HT1080 (cell line): ENCODE measurements around the gene ATRAID. TPM values are rescaled to one million over a fixed set of nuclear protein-coding genes. Genes with fewer than 3 reads are reported as not detected.
"Not testable (repeated sequence)": the region's sequence is repeated elsewhere in the genome, so short reads cannot be mapped to it uniquely, and the experiment has no call there.

ENCODE experiments used
- DNase-seq: peaks from one replicate; pipeline ENCODE4 v3.0.0-alpha.2; 2015; ENCODE audit warnings: low read depth
- total RNA-seq: library from RNA; depleted of rRNA; stranded (reverse); fragments of >200 nt; shearing (Covaris generic); gene quantifications from 2 replicates; pipeline ENCODE4 v1.2.3, GENCODE V29; 2014

Gene ATRAID
- total RNA-seq, 1 experiment from 2014 or later: 132 TPM

DNA sequence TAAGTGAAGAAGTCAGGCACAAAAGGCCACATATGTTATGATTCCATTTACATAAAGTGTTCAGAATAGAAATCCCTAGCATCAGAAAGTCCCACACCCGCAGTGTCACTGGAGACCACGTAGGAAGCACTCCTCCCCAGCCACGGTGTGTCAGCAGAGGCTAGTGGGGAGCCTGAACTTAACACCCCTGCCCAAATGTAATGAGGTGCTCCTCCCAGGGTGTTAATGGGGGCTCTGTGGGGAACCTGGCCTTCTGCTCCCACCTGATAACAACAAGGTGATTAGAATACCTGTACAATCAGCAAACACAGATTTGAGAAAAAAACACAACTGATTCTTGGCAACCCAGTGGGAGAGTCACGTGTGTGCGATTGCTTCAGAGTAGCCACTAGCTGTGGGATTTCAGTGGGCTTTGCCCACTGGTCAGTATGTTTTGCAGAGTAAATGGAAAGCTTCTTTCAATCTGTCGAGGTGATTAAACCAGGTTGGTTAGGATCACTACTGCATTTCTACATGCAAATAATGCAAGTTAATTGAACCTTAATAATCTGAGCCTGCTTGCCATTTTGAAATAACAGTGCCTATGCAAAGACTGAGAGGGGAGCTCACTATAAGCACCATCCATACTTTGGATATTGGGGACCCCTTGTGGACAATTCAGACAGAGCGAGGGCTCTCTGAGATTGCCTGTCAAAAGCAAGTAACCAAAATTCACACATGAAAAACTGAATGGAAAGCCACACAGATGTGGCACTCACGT, 20.6 kb upstream of the ATRAID start:
- DNase-seq: peak; percentile 66

DNA sequence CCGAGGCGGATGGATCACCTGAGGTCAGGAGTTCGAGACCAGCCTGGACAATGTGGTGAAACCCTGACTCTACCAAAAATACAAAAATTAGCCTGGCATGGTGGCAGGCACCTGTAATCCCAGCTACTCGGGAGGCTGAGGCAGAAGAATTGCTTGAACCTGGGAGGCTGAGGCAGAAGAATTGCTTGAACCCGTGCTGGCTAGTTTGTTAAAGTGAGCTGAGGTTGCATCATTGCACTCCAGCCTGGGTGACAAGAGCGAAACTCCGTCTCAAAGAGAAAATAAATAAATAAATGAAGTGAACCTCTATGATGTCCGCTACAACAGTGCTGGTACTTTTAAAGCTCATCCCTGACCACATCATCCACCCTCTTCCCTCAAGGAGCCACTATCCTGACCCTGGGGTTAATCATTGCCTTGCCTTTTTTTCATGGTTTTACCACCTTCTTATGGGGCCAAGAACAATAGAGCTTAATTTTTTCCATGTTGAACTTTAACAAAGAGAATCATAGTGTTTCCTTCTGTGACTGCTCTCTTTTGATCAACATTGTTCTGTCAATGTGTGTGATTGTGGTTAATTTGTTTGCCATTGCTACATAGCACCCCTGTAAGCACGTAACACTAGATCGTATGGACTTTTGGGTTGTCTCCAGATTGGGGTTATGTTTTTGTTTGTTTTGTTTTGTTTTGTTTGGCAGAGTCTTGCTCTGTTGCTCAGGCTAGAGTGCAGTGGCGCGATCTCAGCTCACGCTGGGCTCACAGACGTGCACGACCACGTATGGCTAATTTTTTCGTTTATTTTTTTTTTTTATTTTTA, 17.1 kb upstream of the ATRAID start:
- DNase-seq: no peak

DNA sequence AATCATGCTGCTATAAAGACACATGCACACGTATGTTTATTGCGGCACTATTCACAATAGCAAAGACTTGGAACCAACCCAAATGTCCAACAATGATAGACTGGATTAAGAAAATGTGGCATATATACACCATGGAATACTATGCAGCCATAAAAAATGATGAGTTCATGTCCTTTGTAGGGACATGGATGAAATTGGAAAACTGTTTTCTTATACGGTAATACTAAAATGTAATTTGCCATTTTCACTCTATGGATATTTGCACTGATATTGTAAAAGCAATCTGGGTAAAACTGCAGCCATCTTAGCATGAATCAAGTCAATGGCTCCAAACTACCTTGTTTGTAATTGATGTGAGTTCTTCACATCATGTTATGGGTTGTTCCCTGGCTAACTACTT, 16.0 kb upstream of the ATRAID start:
- DNase-seq: not testable (repeated sequence)

DNA sequence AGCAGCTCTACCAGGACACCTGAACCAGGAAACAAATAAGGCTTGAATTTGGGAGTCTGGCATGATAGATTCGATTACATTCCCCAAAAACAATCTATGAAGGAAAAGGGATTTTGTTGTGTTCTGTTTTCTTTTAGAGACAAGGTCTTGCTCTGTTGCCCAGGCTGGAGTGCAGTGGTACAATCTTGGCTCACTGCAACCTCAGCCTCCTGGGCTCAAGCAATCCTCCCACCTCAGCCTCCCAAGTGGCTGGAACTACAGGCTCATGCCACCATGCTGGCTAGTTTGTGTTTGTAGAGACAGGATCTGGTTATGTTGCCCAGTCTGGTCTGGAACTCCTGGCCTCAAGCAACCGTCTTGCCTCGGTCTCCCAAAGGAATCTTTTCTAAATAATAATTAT, 13.8 kb upstream of the ATRAID start:
- not testable (repeated sequence) for DNase-seq

DNA sequence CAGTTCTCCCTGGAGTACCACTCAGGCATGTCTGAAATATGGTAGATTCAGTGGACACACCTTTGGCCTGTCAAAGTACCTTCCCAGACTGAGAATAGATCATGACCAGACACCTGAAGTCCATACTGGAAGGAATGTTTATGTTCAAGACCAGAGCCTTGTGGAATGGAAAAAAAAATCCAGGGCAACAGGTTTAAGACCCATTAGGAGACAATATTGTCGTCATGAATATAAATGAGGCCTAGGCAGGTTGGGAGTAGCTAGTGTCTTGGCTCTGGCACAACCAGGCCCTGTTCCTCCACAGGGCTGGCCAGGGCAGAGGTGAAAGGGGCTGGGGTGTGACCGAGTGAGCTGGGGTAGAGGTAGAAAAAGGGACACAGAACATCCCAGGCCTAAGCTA, 13.2 kb upstream of the ATRAID start:
- no peak for DNase-seq

DNA sequence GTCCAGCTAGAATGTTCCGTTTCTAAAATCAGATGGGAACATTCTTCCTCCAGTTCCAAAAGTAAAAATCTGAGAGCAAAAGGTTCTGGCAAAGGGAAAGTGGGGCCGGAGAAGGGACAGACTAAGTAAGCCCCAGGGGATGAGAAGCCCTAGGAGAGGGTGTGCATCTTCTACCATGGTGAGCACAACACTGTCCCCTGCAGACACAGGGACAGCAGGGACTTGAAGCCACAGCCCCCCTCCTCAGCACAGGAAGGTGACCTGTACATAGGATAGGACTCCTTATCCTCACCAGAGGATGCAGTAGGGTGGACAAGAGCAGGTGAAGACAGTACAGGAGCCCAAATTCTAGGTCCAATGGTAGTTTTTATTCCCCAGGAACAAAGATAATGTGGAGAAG, 12.6 kb upstream of the ATRAID start:
- DNase-seq: no peak

DNA sequence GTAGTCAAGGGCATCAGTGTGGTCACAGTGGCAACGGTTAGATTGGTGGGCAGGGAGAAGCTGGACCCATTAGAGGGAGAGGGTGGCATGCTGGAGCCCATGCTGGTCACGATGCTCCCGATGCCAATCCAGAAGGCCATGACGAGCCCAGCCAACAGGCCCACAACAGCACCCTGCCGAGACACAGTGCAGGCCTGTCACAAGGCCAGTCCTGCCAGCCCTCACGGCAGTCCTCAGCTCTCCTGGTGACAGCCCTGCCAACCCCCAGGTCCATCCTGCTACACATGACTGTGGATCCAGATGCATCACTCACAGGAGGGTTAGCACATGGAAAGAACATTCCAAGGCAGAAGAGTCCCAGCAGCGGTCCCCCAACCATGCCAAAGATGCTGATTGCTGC, 10.2 kb upstream of the ATRAID start:
- no peak for DNase-seq

DNA sequence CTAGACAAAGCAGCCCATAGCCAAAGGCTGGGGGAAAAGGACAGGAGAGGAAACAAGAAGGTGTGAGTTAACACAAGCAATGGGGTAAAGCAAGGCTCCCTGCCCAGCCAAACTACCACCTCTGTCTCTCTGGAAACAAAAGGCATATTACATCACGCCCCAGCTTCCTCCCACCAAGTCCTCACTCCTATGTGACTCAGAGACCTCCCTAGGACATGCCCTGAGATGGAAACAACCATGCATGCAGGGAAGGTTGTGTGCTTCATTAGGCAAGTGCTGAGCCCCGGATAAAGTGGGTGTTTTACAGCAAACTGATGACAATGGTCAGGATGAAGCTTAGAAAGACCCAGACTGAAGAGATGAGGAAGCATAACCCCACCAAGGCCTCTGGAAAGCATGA, 9.0 kb upstream of the ATRAID start:
- DNase-seq: peak; percentile 35

DNA sequence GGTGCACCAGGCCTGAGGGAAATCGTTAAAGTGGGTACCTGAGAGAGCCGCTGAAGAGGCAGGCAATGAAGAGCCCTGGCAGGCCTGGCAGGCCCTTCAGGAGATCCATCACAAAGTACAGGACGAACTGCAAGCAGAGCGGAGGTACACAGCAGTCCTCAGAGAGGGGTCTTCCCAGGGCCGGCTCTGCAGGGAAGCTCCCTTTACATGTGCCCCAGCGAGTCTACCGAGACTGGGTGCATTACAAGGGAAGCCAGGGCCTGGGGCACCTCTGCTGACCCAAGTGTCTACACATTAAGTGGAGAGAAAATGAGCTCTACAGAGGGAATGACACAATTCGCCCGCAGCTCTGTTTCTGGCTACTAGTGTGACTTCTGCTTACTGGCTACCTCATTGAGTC, 8.1 kb upstream of the ATRAID start:
- no peak for DNase-seq

DNA sequence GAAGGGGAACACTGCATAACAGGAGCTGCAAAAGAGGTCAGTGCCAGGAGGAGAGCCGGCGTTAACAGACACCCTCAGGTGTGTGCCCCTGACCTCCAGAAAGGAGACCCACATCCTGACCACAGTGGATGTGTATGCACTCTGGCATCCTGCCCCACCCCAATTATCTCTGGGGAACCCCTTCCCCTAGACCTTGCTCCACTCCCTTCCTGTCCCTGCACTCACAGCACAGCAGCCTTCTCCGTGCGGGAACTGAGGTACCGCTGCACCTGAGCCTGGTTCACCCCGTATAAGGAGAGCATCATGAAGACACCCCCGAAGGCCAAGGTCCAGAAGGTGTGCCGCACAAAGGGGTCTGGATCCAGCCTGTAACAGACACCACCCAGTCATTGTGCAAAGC, 7.3 kb upstream of the ATRAID start:
- no peak for DNase-seq

DNA sequence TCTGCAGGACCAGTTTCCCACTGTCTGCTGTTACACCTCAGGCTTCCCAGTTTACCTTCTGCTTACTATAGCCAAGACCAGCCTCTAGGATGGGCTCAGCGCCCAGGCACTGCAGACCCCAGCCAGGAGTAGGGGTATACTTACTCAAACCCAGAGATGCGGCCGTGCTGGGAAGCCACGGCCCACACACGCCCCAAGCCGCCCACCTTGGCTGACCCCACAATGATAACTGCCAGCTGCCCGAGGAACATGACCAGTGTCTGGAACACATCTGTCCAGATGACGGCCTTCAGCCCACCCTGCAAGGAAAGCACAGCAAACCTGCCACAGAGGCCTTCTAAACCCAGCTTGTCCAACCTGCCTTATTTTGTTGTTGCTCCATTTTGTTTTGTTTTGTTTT, 6.6 kb upstream of the ATRAID start:
- DNase-seq: no peak

DNA sequence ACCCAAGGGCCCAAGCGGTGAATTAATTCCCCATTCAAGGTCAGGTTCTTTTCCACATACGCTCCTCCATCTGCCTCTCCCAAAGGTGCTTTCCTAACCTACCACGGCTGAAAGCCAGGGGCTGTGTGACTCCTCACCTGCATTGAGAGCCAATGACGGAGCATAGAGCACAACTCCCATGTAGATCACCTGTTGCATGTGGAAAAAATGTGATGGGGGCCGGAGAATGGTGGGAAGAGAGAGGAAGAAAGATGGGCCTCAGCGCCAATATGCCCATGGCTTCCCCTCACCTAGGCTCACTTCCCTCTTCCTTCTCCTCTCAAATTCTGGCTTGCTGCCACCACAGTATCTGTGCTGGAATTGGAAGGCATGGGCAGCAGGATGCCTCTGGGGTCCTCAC, 5.5 kb upstream of the ATRAID start:
- no peak for DNase-seq

DNA sequence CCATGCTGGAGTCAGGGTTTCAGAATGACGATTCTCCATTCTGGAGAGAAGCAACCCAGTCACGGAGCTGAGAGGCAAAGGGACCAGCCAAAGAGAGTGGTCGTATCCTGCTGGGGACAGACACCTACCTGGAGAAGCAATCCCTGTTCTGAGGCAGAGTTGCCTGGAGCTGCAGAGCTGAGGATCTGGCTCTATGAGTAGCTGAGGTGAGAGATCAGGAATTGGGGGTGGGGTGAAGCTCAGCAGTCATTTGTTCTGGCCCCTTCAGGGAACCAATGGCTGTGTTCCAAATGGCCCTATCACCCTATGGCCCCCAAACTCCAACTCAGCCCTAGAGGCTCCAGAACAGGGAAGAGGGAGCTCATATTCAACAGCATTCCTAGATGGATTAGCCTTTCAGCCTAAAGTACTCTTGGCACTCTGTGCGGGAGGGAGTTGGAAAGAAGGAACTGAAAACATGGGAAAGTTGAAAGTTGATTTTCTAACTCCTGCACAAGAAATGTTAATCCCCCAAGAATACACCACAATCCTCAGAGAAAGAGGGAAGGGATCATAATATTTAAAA, 3.3 kb upstream of the ATRAID start:
- DNase-seq: no peak

DNA sequence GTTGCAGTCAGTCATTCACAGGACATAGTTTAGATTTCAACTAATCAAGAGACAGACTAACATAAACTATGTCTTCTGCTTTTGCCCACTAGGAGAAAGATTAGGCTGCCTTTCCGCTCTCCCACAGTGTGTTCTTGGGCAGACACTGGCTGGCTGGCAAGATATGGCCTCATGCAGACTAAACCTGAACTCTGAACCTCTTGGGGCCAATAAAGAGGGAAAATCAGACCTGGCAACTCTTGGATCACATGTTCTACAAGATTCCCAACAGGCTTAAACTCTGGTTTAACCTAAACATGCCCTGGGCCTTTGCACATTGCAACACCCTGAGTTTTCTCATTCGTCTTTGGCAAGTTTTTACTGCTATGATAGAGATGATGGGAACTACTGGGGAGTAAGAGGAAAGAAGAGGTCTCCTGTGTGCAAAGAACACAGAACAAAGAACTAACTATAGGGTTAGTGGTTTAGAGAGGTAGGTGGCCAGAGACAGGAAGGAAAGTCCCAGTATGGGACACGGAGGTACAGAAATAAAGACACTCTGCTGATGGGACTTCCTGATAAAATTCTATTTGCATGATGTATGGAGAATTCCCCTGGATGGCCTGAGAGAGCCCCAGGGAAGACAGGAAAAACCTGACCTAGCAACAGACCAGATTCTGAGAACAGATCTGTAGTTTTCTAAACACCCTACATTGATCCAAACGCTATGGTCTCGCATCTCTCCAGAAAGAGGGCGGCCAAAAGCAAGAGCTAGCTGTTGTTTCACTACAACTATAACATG, 2.0 kb upstream of the ATRAID start:
- DNase-seq: no peak

DNA sequence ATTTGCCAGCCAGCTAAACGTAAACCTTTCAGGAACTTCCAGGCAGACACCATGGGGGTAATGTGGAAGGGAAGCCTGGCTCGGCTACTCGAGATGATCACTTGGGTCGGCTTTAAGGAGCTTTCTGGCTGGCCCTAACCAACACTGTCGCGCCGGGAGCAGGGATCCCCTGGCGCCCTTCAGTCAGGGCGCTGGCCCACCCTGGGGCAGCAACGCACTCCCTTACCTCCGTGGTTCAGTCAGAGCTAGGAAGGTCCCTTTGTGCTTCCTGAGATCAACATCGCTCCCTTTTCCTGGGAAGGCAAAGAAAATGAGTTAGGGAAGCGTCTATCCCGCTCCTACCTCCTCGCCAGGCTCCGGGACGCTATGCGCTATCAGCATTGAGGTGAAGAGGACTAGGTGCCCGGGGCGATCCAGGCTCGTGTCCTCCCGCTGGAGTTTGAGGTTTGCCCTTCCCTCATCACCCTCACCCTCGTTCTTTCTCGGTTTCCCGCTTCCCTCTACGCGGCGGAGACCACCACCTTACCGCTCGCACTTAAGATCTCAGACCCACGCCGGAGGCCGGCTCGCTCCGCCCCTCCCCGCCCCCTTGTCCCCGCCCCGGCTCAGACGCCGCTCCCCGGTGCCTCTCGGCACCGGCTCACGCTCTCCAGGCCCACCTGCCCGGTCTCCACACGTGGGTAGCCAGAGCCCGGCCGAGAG, 449 bp upstream of the ATRAID start:
- DNase-seq: peak; percentile 23

DNA sequence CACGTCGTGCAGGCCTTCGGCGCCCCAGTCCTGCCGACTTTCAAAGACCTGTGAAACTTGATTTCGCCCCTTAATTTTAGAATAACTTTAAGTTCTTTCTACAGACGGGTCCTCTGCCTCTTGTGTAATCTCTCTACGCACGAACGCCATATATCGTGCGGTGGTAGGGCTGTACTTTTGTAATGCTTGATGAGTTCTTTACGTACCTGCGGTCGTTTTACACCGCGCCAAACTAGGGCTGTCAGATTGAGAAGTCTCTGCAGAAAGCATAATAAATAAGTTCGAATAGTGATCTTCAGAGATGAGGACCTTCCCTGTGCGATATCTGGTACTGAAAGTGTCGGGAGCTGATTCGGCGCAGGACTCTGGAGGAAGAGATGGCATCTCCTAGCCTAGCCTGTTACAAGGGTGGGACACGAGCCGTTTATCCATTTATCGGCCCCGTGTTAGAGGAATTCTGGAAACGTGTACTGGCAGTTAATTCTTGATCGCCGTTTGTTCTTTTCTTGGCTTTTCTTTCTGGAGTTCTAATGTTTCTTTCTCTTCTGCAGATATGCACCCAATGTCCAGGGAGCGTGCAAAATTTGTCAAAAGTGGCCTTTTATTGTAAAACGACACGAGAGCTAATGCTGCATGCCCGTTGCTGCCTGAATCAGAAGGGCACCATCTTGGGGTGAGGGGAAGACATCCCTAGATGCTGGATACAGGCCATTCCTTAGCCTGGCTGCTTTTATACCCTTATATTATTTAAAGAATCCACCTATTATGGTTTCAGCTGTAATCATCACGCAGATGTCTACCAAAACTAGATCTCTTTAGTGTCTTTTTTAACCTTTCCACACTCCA, 1.0 kb downstream of the ATRAID start:
- DNase-seq: peak; percentile 15

DNA sequence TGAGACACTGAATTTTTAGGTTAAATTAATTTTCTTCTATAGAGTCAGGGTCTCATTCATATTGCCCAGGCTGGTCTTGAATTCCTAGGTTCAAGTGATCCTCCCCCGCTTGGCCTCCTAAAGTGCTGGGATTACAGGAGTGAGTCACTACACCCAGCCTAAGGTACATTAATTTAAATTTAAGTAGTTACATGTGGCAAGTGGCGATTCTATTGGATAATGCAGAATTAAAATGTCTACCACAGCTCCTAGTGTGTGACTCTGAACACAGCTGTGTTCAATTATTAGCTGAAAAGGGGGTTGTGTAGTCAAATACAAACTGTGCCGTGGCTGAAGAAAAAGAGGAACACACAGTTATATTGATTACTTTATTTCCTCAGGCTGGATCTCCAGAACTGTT, 3.1 kb downstream of the ATRAID start:
- DNase-seq: no peak

DNA sequence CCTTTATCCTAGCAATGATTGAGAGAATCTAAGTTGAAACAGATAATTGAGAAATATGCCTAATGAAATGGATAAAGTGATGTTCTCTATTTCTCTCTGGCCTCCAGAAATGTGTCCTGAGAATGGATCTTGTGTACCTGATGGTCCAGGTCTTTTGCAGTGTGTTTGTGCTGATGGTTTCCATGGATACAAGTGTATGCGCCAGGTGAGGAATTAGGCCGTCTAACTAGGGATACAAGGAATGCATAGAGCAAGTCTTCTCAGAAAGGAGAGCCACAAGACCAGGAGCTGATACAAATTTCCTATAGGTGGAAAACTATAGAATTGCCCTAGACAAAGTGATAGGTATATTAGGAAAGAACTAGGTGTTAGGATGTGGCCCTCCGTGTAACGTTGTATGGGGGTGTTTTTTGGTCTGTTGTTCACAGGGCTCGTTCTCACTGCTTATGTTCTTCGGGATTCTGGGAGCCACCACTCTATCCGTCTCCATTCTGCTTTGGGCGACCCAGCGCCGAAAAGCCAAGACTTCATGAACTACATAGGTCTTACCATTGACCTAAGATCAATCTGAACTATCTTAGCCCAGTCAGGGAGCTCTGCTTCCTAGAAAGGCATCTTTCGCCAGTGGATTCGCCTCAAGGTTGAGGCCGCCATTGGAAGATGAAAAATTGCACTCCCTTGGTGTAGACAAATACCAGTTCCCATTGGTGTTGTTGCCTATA, 4.7 kb downstream of the ATRAID start:
- no peak for DNase-seq
